T-helper 17 cell (primary cell): ENCODE data around the gene ADSS1. TPM values are rescaled to one million over a fixed set of nuclear protein-coding genes. Genes with fewer than 3 reads are reported as not detected.
A peak's percentile ranks its signal among the peaks of the same experiment; 100 is the strongest.

Experiments used
- ATAC-seq: fragments of 150-1000 bp; cut with Tn5 transposase; 2 replicates; pipeline ENCODE4 v1.10.0; 2021; ENCODE audit warnings: mild to moderate bottlenecking, moderate library complexity
- DNase-seq, 3 donors: peaks; one replicate each; pipeline versions ENCODE4 v3.0.0 to v3.0.0-alpha.2; 2020 to 2021
- H3K9me3 ChIP-seq: one replicate; pipeline ENCODE4 v1.7.0; 2013; ENCODE audit warnings: low read length, mild to moderate bottlenecking; ENCODE audit not compliant: control insufficient read depth, poor library complexity, severe bottlenecking
- H3K27ac Mint-ChIP-seq: one replicate; pipeline ENCODE4 v1.8.0; 2022; ENCODE audit warnings: mild to moderate bottlenecking, moderate library complexity, mixed read lengths
- H3K27me3 Mint-ChIP-seq: one replicate; pipeline ENCODE4 v1.8.0; 2022; ENCODE audit warnings: mixed read lengths
- H3K36me3 Mint-ChIP-seq: one replicate; pipeline ENCODE4 v1.8.0; 2022; ENCODE audit warnings: low read depth, mixed read lengths
- H3K4me1 Mint-ChIP-seq: one replicate; pipeline ENCODE4 v1.8.0; 2022; ENCODE audit warnings: mild to moderate bottlenecking, mixed read lengths
- H3K4me3 Mint-ChIP-seq: one replicate; pipeline ENCODE4 v1.8.0; 2022; ENCODE audit warnings: mild to moderate bottlenecking, moderate library complexity, mixed read lengths
- total RNA-seq, 4 donors: library from RNA in 2 of 4; stranded (reverse) in 2 of 4; gene quantifications; one replicate each; pipeline ENCODE4 v1.2.3 and lab custom pipeline; 2022 to 2026

ADSS1 gene
- total RNA-seq, 2 donors from 2014 or later = 2.4 to 2.9 TPM

DNA sequence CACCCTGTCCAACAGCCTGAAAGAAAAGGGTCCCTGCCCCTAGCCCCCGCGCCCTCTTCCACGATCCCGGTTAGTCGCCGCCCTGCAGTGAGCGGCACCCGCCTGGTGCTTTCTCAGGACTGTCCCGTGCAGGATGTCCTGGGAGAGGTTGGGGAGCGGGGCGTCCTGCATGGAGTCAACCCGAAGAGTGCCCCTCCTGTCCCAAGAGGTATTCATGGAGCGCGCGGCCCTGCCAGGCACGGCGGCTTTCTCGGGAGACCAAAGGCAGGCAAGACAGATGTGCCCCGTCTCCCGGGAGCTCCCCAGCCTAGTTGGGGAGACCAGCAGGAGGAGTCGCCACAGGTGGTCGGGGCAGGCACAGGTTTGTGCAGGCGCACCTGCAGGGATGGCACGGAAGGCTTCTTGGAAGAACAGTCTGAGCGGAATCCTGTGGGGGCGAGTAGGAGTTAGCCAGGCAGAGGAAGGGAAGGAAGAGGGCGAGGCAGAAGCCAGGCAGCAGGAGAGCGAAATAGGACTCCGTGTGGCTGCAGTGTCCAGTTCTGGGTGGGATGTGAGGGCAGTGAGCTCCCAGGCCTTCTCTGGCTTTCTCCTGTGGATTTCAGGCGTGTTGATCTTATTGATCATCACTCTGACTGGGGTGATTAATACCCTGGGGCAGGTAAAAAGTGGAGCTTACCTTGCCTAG lies 29.6 kb downstream of the ADSS1 start:
- Mint-ChIP-seq H3K27ac (peak overlapping the region; percentile 88), H3K27me3 (no peaks in the 10 kb centered on the region), H3K36me3 (peaks cover 3% of the 10 kb centered on the region), H3K4me1 (peaks cover 26% of the 10 kb centered on the region), H3K4me3 (peak overlapping the region; percentile 96)
- ATAC-seq (no peak), DNase-seq (no peak)
- H3K9me3 ChIP-seq = no peaks in the 10 kb centered on the region

DNA sequence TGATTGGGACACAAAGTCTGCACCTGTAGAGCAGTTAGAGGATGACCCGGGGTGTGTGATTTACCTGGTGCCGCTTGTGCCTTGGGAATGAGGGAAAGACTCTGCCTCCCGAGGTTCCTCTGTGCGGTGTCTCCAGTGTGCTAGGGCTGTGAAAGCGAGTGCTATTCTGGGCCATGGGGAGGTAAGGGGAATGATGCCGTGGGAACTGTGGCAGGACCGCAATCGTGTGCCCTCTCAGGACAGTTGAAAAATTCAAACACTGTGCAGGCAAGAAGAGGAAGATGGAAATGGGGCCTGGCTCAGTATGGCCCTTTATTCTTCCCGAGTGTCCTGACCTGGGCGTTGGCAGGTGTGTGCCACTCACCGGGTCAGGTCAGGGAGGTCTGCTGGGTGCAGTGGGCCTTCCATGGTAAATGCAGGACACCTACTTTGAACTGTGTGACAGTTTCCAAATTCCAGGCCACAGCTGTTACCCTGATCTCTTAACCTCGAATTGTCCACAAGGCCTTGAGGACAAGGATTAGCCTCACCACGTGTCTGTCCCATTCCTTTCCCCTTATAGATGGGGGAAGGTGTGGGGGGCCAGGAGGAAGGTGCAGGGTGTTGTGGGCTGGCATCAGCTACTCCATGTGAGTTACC lies 30.3 kb downstream of the ADSS1 start:
- Mint-ChIP-seq H3K4me3 (peak overlapping the region; percentile 96), H3K4me1 (peaks cover 26% of the 10 kb centered on the region), H3K27ac (peak overlapping the region; percentile 88), H3K27me3 (no peaks in the 10 kb centered on the region), H3K36me3 (peaks cover 3% of the 10 kb centered on the region)
- ATAC-seq = no peak
- no peaks in the 10 kb centered on the region for H3K9me3 ChIP-seq
- DNase-seq = no peak

DNA sequence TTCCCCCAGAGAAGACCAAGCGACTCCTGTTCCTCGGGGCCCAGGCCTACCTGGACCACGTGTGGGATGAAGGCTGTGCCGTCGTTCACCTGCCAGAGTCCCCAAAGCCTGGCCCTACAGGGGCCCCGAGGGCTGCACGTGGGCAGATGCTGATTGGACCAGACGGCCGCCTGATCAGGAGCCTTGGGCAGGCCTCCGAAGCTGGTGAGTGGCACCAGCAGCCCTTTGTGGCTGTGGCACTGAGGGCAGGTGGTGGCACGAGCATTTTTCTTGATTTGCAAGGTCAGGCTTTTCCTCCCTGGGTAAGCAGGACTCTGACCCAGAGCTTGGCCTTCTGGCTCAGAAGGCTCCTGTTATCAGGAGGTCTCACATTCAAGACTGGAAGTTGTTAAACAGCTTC lies 31.6 kb downstream of the ADSS1 start:
- ATAC-seq = no peak
- Mint-ChIP-seq H3K4me3 (no peak overlapping the region), H3K36me3 (peaks cover 3% of the 10 kb centered on the region), H3K27me3 (no peaks in the 10 kb centered on the region), H3K4me1 (peaks cover 26% of the 10 kb centered on the region), H3K27ac (peak overlapping the region; percentile 69)
- no peaks in the 10 kb centered on the region for H3K9me3 ChIP-seq
- no peak for DNase-seq

DNA sequence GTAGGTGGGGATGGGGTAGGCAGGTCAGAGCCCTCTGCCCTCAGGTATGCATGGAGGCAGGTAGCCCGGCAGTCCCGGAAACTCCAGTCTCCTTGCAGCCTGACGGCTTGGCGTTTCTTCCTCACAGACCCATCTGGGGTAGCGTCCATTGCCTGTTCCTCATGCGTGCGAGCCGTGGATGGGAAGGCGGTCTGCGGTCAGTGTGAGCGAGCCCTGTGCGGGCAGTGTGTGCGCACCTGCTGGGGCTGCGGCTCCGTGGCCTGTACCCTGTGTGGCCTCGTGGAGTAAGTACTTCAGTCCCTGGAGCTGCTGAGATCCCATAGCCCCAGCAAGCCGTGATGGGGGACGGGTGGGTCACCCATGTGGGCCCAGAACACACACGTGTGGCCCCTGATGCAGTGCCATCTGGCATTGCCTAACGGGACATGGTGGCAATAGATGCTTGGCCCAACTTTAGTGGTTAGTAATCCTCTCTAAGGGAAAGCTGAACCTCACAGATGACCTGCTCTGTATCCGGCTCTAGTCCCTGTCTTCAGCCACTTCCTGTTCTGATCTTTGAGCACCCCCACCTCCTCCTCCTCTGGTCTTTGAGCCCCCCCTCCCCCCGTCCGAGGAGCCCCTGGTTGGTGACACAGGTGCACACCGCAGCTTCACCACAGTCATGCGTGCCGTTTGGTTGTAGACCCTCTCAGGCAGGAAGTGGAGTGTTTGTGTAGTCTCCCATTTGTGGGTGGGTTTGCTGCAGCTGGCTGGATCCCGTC lies 32.6 kb downstream of the ADSS1 start:
- ATAC-seq (no peak), DNase-seq (no peak)
- H3K27me3 Mint-ChIP-seq = no peaks in the 10 kb centered on the region
- peaks cover 34% of the 10 kb centered on the region for H3K4me1 Mint-ChIP-seq
- no peak overlapping the region for H3K27ac Mint-ChIP-seq
- peak overlapping the region; percentile 28 for H3K4me3 Mint-ChIP-seq
- no peaks in the 10 kb centered on the region for H3K9me3 ChIP-seq
- peaks cover 5% of the 10 kb centered on the region for H3K36me3 Mint-ChIP-seq

DNA sequence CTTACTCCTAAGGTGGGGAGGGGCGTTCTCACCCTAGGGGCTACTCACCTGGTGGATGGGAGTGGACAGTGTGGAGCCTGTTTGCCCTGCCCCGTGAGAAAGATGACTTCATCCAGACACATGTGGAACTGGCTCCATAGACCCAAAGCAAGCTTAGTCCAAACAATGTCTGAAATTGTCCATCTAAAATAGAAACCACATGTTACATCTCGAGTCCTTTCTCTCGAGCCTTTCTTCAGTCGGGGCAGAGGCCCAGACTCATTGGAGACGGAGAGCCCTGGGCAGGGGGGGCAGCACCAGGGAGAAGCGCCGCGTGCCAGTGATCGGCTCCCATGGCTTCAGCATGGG lies 33.2 kb downstream of the ADSS1 start:
- H3K4me1 Mint-ChIP-seq = peaks cover 36% of the 10 kb centered on the region
- no peak overlapping the region for H3K27ac Mint-ChIP-seq
- H3K9me3 ChIP-seq = no peaks in the 10 kb centered on the region
- H3K36me3 Mint-ChIP-seq = peaks cover 6% of the 10 kb centered on the region
- no peak overlapping the region for H3K4me3 Mint-ChIP-seq
- H3K27me3 Mint-ChIP-seq = no peaks in the 10 kb centered on the region
- ATAC-seq (no peak), DNase-seq (no peak)

DNA sequence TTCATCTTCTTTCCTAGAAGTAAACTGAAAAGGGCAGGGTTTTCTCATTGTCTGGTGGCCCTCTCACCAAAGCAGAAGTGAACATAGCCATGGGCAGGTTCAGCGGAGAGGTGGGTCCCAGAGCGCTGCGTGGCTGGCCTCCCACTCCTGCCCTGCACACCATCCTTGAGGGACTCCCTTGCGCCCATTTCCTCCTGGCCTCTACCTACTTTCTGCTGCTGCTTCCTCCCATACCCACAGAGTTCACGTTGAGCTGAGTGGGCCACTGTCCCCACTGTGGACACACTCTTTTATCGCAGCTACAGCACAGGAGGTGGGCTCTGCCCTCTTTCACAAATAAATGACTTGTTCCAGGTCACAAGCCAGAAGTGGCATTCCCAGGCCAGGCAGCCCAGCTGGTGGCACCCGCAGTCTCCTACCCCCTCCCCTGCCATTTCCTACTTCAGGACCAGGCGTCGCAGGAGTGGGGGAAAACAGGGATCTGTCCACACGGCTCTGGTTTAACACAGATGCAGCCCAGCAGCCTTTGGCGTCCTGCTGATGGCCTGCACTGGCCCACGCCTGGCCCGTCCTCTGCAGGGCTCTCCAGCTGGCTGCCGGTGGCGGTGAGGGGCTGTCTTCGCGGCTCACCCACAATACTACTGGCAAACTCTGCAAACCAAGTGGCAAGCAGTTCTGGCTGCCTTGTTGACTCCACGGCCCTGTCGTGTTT lies 33.8 kb downstream of the ADSS1 start:
- DNase-seq (no peak), ATAC-seq (no peak)
- H3K9me3 ChIP-seq = no peaks in the 10 kb centered on the region
- H3K27ac Mint-ChIP-seq = no peak overlapping the region
- H3K4me1 Mint-ChIP-seq = peaks cover 36% of the 10 kb centered on the region
- peak overlapping the region; percentile 33 for H3K4me3 Mint-ChIP-seq
- peaks cover 8% of the 10 kb centered on the region for H3K36me3 Mint-ChIP-seq
- H3K27me3 Mint-ChIP-seq = no peaks in the 10 kb centered on the region

DNA sequence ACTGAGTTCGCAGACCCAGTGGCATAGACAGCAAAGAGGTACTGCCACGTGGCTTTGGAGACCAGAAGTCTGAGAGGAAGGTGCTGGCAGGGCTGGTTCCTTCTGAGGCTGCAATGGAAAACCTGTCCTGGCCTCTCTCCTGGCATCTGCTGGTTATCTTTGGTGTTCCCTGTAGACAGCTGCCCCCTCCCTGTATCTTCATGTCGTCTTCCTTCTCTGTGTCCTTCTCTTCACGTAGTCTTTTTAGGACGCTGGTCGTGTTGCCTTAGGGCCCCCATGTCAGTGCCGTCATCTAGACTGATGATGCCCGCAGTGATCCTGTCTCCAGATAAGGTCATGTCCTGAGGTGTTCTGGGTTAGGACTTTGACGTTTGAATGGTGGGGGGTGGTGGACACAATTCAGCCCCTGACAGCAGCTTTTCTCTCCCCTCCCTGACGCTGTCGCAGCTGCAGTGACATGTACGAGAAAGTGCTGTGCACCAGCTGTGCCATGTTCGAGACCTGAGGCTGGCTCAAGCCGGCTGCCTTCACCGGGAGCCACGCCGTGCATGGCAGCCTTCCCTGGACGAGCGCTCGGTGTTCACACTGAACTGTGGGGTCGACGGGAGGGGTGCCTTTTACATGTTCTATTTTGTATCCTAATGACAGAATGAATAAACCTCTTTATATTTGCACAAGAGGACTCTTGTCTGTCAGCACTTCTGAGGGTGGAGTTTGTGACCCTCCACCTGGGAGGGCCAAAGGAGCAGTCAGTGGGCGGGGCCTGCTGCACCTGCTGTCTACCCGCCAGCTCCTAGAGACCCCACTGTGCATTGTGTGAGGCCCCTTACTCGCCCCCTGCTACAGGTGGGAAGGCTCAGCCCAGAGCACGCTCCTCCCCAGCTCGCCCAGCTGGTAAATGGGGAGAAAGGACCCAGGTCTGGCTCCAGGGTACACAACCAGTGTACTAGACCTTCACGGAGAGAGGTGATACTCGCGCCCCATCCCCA lies 35.2 kb downstream of the ADSS1 start:
- no peak for ATAC-seq
- H3K36me3 Mint-ChIP-seq = peaks cover 6% of the 10 kb centered on the region
- H3K27ac Mint-ChIP-seq = peak overlapping the region; percentile 54
- no peaks in the 10 kb centered on the region for H3K9me3 ChIP-seq
- no peaks in the 10 kb centered on the region for H3K27me3 Mint-ChIP-seq
- no peak overlapping the region for H3K4me3 Mint-ChIP-seq
- DNase-seq = no peak
- H3K4me1 Mint-ChIP-seq = peaks cover 25% of the 10 kb centered on the region

DNA sequence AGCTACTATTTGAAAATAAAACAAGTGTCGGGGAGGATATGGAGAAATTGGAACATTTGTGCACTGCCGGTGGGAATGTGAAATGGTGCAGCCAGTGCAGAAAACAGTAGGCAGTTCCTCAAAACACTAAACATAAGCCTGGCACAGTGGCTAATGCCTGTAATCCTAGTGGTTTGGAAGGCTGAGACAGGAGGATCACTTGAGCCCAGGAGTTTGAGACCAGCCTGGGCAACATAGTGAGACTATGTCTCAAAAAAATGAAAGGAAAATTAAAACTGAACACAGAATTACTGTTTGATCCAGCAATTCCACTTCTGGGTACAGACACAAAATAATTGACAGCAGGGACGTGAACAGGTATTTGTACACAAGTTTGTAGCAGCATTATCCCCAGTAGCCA lies 41.5 kb downstream of the ADSS1 start:
- Mint-ChIP-seq H3K4me1 (peaks cover 11% of the 10 kb centered on the region), H3K27ac (no peak overlapping the region), H3K4me3 (no peak overlapping the region), H3K36me3 (peaks cover 6% of the 10 kb centered on the region), H3K27me3 (no peaks in the 10 kb centered on the region)
- no peaks in the 10 kb centered on the region for H3K9me3 ChIP-seq
- ATAC-seq = no peak
- no peak for DNase-seq

DNA sequence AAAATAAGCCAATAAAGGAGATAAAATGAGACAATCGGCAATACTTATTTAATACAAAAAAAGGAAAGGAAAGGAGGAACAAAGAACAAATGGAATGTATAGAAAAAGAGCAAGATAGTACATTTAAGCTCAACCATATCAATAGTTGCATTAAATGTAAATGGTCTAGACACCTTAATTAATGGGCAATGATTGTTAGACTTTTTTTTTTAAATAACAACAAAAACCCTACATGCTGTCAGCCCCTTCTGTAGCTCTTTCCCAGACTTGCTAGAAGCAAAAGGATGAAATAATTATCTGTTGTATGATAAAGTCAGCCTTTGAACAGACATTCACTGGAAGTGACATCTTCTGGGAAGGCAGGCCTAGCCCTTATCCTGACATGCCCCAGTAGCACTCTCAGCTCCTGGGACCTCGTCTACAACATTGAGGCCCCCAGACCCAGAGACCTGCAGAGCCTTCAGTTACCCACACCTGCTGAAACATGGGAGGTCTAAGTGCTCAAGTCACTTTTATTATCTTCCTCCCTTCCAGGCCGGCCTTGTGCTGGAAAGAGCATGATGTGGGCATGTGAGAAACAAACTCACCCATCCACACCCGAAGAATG lies 42.3 kb downstream of the ADSS1 start:
- H3K4me3 Mint-ChIP-seq = no peak overlapping the region
- peaks cover 3% of the 10 kb centered on the region for H3K4me1 Mint-ChIP-seq
- H3K27ac Mint-ChIP-seq = no peak overlapping the region
- no peaks in the 10 kb centered on the region for H3K9me3 ChIP-seq
- DNase-seq = no peak
- H3K27me3 Mint-ChIP-seq = no peaks in the 10 kb centered on the region
- peaks cover 4% of the 10 kb centered on the region for H3K36me3 Mint-ChIP-seq
- ATAC-seq = no peak

DNA sequence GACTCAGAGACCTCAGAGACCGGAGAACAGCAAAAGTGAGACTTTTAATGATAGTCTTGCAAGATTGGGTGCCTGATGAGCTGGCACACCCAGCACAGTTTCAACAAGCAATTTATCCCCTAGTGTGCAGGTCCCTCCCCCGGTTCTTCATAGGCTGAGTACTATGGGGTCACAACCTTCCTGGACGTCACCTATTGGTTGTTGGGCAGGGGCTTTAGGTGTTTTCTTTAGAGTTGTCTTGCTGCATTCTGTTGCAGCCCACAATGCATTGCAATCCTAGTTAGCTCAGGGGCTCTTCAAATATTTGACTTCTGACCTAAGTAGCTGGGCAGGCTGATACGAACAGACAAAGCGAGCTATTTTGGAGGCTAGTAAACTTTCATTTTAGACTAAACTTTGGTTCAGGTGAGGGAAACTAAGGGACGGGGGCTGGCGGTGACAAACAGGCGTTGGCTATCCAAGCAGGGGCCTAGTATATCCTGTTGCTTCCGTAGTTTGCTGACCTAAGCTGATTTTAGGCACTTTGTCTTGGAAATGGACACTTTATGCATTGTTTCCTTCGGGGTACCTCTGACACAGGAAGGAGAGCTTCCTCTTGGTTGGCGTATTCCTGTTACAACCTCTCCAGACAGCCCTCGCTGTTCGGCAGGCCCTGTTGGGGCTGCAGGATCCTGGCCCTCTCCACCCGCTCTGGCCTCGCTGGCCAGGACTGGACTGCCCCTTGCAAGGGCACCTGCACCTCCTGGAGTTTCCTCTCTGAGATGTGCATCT lies 43.0 kb downstream of the ADSS1 start:
- ATAC-seq (no peak), DNase-seq (no peak)
- Mint-ChIP-seq H3K4me3 (no peak overlapping the region), H3K4me1 (peaks cover 2% of the 10 kb centered on the region), H3K27me3 (no peaks in the 10 kb centered on the region), H3K27ac (no peak overlapping the region), H3K36me3 (peaks cover 7% of the 10 kb centered on the region)
- H3K9me3 ChIP-seq = no peaks in the 10 kb centered on the region

DNA sequence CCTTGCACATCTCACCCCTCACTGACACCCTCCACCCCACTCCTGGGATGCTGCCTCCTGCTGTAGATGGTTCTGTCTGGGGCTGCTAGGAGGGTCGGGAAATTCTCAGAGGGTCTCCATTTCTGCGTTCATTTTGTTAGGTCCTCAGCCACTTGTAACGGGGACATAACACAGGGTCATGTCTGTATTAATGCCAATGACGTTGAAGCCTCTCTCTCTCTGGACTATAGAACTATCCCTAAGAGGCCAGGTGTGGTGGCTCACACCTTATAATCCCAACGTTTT lies 43.5 kb downstream of the ADSS1 start:
- Mint-ChIP-seq H3K4me3 (no peak overlapping the region), H3K27ac (no peak overlapping the region), H3K36me3 (peaks cover 3% of the 10 kb centered on the region), H3K27me3 (no peaks in the 10 kb centered on the region), H3K4me1 (no peaks in the 10 kb centered on the region)
- no peaks in the 10 kb centered on the region for H3K9me3 ChIP-seq
- DNase-seq (no peak), ATAC-seq (no peak)
